Measurements from ENCODE around the gene ATP5MG. TPM values are rescaled to one million over a fixed set of nuclear protein-coding genes. Genes with fewer than 3 reads are reported as not detected.

ATP5MG gene
- total and polyA plus RNA-seq, 2 of the 8 experiments (the other 6 are each of a cell fraction or from before 2014, with no cell fraction given), result 237 to 464 TPM

- Histone ChIP-seq H2BK120ac (replicated peaks; ENCODE audit: low read depth, low read length) (no peak overlapping the region), H3K14ac (ENCODE audit: insufficient read length) (no peak overlapping the region), H3K4me1 (replicated peaks in 1 of 4; ENCODE audit: control insufficient read depth in 3 of 4, insufficient read depth in 4 of 4, low read length in 3 of 4) (peaks cover 0 to 12% (median 5%) of the 10 kb centered on the region in 4 experiments; a peak in 6 of 7 replicates), H3K9me3 (ENCODE audit: insufficient read depth in 2 of 2, low read depth in 1 of 2, low read length in 1 of 2) (no peaks in the 10 kb centered on the region), H2AFZ (ENCODE audit: low read length) (no peak overlapping the region), H4K8ac (ENCODE audit: extremely low read depth, insufficient read depth, low read length) (no peak overlapping the region), H3K27me3 (replicated peaks in 1 of 4; ENCODE audit: control insufficient read depth in 3 of 4, extremely low read depth in 1 of 4, insufficient read depth in 3 of 4, low read length in 3 of 4) (no peaks in the 10 kb centered on the region), H3K36me3 (ENCODE audit: control insufficient read depth in 2 of 4, insufficient read depth in 4 of 4, low read length in 3 of 4) (peaks cover 0 to 3% (median 0%) of the 10 kb centered on the region in 4 experiments; a peak in 1 of 8 replicates), H4K91ac (replicated peaks; ENCODE audit: insufficient read length, low read length) (no peak overlapping the region), H2BK15ac (ENCODE audit: low read length) (no peak overlapping the region), H3K56ac (replicated peaks; ENCODE audit: insufficient read length, low read depth, low read length) (no peak overlapping the region), H4K20me1 (replicated peaks in 1 of 2; ENCODE audit: control insufficient read depth in 1 of 2, insufficient read depth in 2 of 2, low read length in 2 of 2) (peaks cover 37 to 38% of the 10 kb centered on the region in 2 experiments), H3K27ac (ENCODE audit: low read depth, low read length) (no peak overlapping the region), H3K4me2 (ENCODE audit: insufficient read depth in 1 of 2, low read depth in 2 of 2, low read length in 2 of 2) (no peak overlapping the region; a peak in 2 of 4 replicates), H3K4me3 (ENCODE audit: extremely low read depth in 1 of 4, insufficient read depth in 2 of 4, low read depth in 3 of 4, low read length in 4 of 4) (0 out of 8 replicates have a peak overlapping the region, but pooled peaks of 1 of the 4 experiments have one; percentile 91), H3K18ac (ENCODE audit: extremely low read depth, low read length) (no peak overlapping the region), H2BK20ac (ENCODE audit: low read length) (no peak overlapping the region), H3K23me2 (ENCODE audit: low read depth, low read length) (peaks cover 20% of the 10 kb centered on the region), H4K5ac (ENCODE audit: insufficient read length, low read depth, low read length) (no peak overlapping the region), H3K9ac (replicated peaks in 1 of 4; ENCODE audit: extremely low read depth in 1 of 4, low read depth in 3 of 4, low read length in 3 of 4) (no peak overlapping the region), H3K4ac (replicated peaks; ENCODE audit: insufficient read length, low read depth, low read length) (no peak overlapping the region), H2BK12ac (ENCODE audit: low read depth, low read length) (no peak overlapping the region), H2BK5ac (ENCODE audit: low read depth, low read length) (no peak overlapping the region), H3K79me2 (ENCODE audit: control insufficient read depth in 1 of 2, insufficient read depth in 2 of 2, low read length in 2 of 2) (peaks cover 32 to 81% of the 10 kb centered on the region in 2 experiments), H2AK5ac (ENCODE audit: low read depth, low read length) (no peak overlapping the region), H3K79me1 (ENCODE audit: low read depth, low read length) (peaks cover 3% of the 10 kb centered on the region; the same call in 1 of the 2 replicates), H3K23ac (ENCODE audit: insufficient read length) (no peak overlapping the region)
- FAIRE-seq (no peak), DNase-seq (ENCODE audit: low read depth in 1 of 2, low spot score in 2 of 2) (no peak)
- CTCF ChIA-PET (ENCODE audit: partially characterized antibody), result interaction anchor here (0.6 kb wide), 2 partner anchors 73 to 1142 kb away, joined by 3 to 6 read pairs; no protein-coding TSS in a partner anchor
- no peak for TF ChIP-seq KDM4A (IDR thresholded peaks at IDR 0.05; ENCODE audit: low read depth, low read length, severe bottlenecking)
- no peak for TF ChIP-seq ZNF274 (IDR thresholded peaks at IDR 0.05; ENCODE audit: borderline replicate concordance, extremely low read depth, low read length)
- no peak for TF ChIP-seq POLR2A (IDR thresholded peaks at IDR 0.05; ENCODE audit: control extremely low read depth in 1 of 2, low read depth in 2 of 2, low read length in 2 of 2)
- TF ChIP-seq TCF12 (IDR thresholded peaks at IDR 0.05; ENCODE audit: low read depth, low read length), result no peak
- POLR2A ChIA-PET (ENCODE audit: partially characterized antibody), result interaction anchor here (0.6 to 0.9 kb wide), 2 partner anchors 24 to 36 kb away, joined by 3 to 5 read pairs; no protein-coding TSS in a partner anchor
These were observed 38.2 kb downstream of the ATP5MG start for GRCh38 chr11:118439646-118440045.
